HL-60 (cell line): ENCODE results near the gene DEUP1.

Experiments
- GABPA ChIP-seq: IDR thresholded peaks from 2 replicates; pipeline ENCODE4 v1.6.1; 2012; ENCODE audit warnings: low read depth
- POLR2AphosphoS5 ChIP-seq: IDR thresholded peaks from 2 replicates; pipeline ENCODE4 v1.6.1; 2012; ENCODE audit warnings: low read depth
- TF ChIP-seq, protein P1 (sequence below): IDR thresholded peaks from one replicate; pipeline ENCODE4 v1.5.1; 2011; ENCODE audit warnings: low read length, control low read depth, inconsistent platforms; ENCODE audit not compliant: insufficient read depth

DNA sequence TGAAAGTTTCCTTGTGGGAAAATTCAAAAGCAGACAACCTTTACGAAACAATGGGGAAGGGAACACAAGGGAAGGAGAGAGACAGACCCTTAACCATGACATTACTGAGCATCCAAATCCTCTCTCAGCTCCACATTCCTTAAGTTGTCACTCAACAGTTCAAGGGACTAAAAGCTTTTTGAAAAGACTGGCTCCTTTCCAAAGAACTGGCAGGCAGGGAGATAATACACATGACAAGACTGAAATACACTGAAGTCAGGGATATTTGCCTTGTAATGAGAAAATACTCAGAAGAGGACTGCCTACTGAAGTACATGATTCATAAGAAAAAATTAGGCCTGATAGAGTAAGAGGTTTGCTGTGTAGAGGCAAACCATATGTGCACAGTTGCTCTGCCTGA lies 143.6 kb downstream of the DEUP1 start:
- TF ChIP-seq, protein P1, sequence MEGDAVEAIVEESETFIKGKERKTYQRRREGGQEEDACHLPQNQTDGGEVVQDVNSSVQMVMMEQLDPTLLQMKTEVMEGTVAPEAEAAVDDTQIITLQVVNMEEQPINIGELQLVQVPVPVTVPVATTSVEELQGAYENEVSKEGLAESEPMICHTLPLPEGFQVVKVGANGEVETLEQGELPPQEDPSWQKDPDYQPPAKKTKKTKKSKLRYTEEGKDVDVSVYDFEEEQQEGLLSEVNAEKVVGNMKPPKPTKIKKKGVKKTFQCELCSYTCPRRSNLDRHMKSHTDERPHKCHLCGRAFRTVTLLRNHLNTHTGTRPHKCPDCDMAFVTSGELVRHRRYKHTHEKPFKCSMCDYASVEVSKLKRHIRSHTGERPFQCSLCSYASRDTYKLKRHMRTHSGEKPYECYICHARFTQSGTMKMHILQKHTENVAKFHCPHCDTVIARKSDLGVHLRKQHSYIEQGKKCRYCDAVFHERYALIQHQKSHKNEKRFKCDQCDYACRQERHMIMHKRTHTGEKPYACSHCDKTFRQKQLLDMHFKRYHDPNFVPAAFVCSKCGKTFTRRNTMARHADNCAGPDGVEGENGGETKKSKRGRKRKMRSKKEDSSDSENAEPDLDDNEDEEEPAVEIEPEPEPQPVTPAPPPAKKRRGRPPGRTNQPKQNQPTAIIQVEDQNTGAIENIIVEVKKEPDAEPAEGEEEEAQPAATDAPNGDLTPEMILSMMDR: no peak
- TF ChIP-seq POLR2AphosphoS5: no peak
- no peak for TF ChIP-seq GABPA
